Natural killer cell treated with Interleukin-12 subunit alpha and Interleukin-12 subunit beta and Interleukin-15 and Interleukin-18, amount 100 ng/mL, for 72 hours (primary cell): ENCODE measurements around the gene FBXL13. TPM values are rescaled to one million over a fixed set of nuclear protein-coding genes. Genes with fewer than 3 reads are reported as not detected.
"Not testable (repeated sequence)": the region's sequence is repeated elsewhere in the genome, so short reads cannot be mapped to it uniquely, and the experiment has no call there.

Experiments
- ATAC-seq, 2 donors: fragments of 150-1000 bp; cut with Tn5 transposase in 1 of 2; sonication (Bioruptor Pico), chemical (Tn5 transposase) in 1 of 2; 2 replicates each; pipeline ENCODE4 v1.10.0; 2021
- DNase-seq: peaks from one replicate; pipeline ENCODE4 v3.0.0; 2022; ENCODE audit warnings: low spot score
- H3K27ac Mint-ChIP-seq, 2 donors: 1 replicate in 1 of 2; 2 replicates in 1 of 2; pipeline ENCODE4 v1.8.0; 2022; ENCODE audit warnings: mixed read lengths in 2 of 2, mild to moderate bottlenecking in 1 of 2, moderate library complexity in 1 of 2
- H3K27me3 Mint-ChIP-seq, 2 donors: 1 replicate in 1 of 2; 2 replicates in 1 of 2; pipeline ENCODE4 v1.8.0; 2022; ENCODE audit warnings: mixed read lengths in 2 of 2
- H3K36me3 Mint-ChIP-seq: one replicate; pipeline ENCODE4 v1.8.0; 2022; ENCODE audit warnings: mixed read lengths
- H3K4me1 Mint-ChIP-seq, 2 donors: 1 replicate in 1 of 2; 2 replicates in 1 of 2; pipeline ENCODE4 v1.8.0; 2022; ENCODE audit warnings: low read depth in 2 of 2, mixed read lengths in 2 of 2, mild to moderate bottlenecking in 1 of 2
- H3K4me3 Mint-ChIP-seq: one replicate; pipeline ENCODE4 v1.8.0; 2022; ENCODE audit warnings: mixed read lengths
- H3K9me3 Mint-ChIP-seq: 2 replicates; pipeline ENCODE4 v1.8.0; 2022; ENCODE audit warnings: mixed read lengths
- total RNA-seq, 2 donors: library from RNA; stranded (reverse); gene quantifications; one replicate each; pipeline ENCODE4 v1.2.3, GENCODE V29; 2022

Gene FBXL13
- total RNA-seq, 2 donors from 2014 or later, result 0.43 to 0.86 TPM

DNA sequence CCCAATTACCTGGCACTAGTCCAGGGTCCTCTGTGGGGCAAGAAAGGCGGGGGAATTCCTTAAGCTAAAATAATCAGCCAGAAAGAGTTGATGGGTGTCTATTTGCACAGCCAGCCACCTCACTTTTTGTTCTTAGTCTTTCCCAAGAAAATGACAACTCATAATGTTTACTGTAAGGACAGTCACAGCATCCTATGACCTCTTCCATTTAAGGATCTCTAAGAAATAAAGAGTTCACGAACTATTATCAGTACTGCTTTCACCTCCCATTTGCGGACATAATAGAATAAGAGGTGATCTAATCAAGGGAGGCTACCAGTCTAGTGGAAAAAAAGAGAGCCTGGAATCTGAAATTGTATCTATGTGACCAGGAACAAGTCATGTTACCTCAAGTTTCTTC is 234.2 kb downstream of the FBXL13 start:
- no peak for DNase-seq
- no peaks in the 10 kb centered on the region for H3K9me3 Mint-ChIP-seq
- no peak overlapping the region for H3K4me3 Mint-ChIP-seq
- H3K4me1 Mint-ChIP-seq, result peaks cover 0 to 2% of the 10 kb centered on the region in 2 donors
- no peaks in the 10 kb centered on the region for H3K36me3 Mint-ChIP-seq
- no peak overlapping the region for H3K27ac Mint-ChIP-seq
- no peaks in the 10 kb centered on the region for H3K27me3 Mint-ChIP-seq
- ATAC-seq, result no peak

DNA sequence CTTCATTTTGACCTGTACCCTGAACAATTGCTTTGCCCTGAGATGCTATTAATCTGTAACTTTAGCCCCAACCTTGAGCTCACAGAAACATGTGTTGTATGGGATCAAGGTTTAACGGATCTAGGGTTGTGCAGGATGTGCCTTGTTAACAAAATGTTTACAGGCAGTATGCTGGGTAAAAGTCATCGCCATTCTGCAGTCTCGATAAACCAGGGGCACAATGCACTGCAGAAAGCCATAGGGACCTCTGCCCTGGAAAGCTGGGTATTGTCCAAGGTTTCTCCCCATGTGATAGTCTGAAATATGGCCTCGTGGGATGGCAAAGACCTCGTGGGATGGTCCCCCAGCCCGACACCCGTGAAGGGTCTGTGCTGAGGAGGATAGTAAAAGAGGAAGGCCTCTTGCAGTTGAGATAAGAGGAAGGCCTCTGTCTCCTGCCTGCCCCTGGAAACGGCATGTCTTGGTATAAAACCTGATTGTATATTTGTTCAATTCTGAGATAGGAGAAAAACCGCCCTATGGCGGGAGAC is 236.0 kb downstream of the FBXL13 start:
- H3K27me3 Mint-ChIP-seq, DNase-seq, H3K4me3 Mint-ChIP-seq, ATAC-seq, H3K4me1 Mint-ChIP-seq, H3K9me3 Mint-ChIP-seq, H3K27ac Mint-ChIP-seq, H3K36me3 Mint-ChIP-seq: not testable (repeated sequence)

DNA sequence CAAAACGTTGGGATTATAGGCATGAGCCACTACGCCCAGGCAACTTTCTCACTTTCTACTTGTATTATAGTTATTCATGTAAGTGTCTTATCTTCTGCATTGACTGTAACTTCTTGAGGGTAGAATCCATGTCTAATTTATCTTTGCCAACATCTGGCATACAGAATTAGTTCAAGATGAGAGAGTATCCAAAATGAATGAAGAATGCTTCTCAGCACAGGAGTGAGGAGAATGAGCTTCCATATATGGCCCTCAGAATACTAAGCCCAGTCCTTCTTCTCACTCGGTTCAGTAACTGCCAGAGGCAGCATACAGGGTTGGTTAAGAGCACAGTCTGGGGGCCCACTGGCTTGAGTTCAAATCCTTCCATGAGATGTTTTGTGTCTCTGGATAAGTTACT is 236.8 kb downstream of the FBXL13 start:
- peaks cover 0 to 5% of the 10 kb centered on the region in 2 donors for H3K4me1 Mint-ChIP-seq

DNA sequence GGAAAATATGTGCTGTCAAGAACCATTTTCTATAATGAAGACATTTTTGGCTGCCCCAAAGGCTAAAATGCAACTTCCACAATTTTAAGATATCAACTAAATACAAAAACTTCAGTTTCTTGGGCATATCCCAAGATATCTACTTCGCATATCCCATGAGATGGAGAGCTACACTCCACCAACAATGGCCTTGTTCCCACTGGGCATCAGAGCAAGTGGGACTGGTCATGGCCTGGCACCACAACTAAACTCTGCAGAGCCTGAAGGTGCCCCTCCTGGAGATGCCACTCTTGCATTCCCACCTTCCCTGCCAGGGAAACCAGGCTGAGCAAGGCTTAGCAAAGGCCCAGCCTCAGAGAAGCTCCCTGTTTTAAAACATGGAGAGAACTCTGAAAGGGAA is 237.6 kb downstream of the FBXL13 start:
- ATAC-seq, result no peak
- H3K9me3 Mint-ChIP-seq, result no peaks in the 10 kb centered on the region
- H3K4me1 Mint-ChIP-seq, result peaks cover 0 to 5% of the 10 kb centered on the region in 2 donors
- H3K27ac Mint-ChIP-seq, result no peak overlapping the region
- H3K4me3 Mint-ChIP-seq, result no peak overlapping the region
- H3K36me3 Mint-ChIP-seq, result no peaks in the 10 kb centered on the region
- no peak for DNase-seq
- H3K27me3 Mint-ChIP-seq, result no peaks in the 10 kb centered on the region

More for the DNA sequence above, 236.8 kb downstream of the FBXL13 start:
- ATAC-seq (no peak), DNase-seq (no peak)
- Mint-ChIP-seq H3K9me3 (no peaks in the 10 kb centered on the region), H3K36me3 (no peaks in the 10 kb centered on the region), H3K27ac (no peak overlapping the region), H3K27me3 (no peaks in the 10 kb centered on the region), H3K4me3 (no peak overlapping the region)

DNA sequence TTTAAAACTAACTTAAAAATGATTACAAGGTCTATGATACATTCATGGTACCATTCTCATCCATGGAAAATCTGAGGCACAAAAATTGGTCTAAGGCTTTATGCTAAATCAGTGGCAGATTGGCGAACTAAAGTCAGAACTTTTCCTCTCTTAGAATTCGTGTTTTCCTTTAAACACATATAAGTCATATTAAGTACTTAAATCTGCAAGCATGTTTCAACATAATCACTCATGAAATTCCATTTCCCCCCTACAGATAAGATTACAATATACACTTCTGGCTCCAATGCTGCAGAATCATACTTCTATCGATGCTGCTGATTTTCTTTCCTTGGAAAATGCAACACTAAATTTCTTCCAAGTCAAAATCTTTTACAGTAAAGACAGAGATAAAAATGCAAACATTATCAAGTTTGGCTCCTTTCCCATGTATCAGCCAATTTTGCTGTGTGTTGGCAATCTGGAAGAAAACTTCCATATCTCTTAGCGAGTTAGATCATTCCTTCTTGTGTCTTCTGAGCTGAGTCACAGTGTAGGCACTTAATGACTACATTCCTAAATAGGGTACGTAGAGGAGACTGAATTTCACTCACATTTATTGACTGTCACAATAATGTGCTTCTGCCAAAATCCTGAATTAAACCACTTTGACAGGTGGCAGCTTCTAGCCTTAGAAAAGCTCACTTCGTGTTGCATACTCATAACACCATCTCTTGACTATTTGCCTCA is 238.2 kb downstream of the FBXL13 start:
- Mint-ChIP-seq H3K9me3 (no peaks in the 10 kb centered on the region), H3K36me3 (no peaks in the 10 kb centered on the region), H3K4me3 (no peak overlapping the region), H3K27me3 (no peaks in the 10 kb centered on the region), H3K27ac (no peak overlapping the region), H3K4me1 (peaks cover 0 to 5% of the 10 kb centered on the region in 2 donors)
- ATAC-seq (no peak), DNase-seq (no peak)

DNA sequence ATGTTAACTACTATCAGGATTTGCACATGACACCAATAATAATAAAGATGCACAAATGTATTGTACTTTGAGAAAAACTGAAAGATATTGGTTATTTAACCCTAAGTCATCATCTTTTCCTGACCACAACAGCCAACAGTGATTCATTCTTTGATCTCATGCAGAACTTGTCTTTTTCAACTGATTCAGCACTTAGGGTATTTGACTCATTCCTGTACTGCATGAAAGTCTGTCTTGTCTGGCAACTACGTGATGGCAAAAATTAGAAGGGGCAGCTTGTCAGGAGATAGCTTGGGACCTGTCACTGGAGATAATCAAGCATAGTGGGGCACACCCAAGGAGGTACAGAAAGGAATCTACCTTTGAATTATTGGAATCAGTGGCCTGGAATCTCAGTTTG is 239.6 kb downstream of the FBXL13 start:
- peaks cover 8% of the 10 kb centered on the region for H3K36me3 Mint-ChIP-seq
- no peak for DNase-seq
- peak; percentile 69 to 92 for ATAC-seq
- H3K27me3 Mint-ChIP-seq, result no peaks in the 10 kb centered on the region
- no peaks in the 10 kb centered on the region for H3K9me3 Mint-ChIP-seq
- H3K27ac Mint-ChIP-seq, result no peak overlapping the region
- no peak overlapping the region for H3K4me3 Mint-ChIP-seq
- peaks cover 0 to 5% of the 10 kb centered on the region in 2 donors for H3K4me1 Mint-ChIP-seq

DNA sequence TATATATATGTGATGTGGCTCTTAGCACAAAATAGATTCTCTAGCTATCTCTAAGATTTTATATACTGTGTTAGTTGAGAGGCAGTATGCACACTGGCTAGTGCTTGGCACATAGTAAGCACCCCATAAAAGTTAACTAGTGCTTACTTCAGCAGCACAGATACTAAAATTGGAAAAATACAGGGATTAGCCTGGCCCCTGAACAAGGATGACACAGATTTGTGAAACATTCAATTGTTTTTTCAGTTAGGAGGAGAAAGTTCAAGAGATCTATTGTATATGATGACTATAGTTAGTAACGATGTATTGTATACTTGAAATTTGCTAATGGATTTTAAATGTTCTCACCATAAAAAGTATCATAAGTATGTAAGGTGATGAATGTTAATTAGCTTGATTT is 240.1 kb downstream of the FBXL13 start:
- no peaks in the 10 kb centered on the region for H3K27me3 Mint-ChIP-seq

DNA sequence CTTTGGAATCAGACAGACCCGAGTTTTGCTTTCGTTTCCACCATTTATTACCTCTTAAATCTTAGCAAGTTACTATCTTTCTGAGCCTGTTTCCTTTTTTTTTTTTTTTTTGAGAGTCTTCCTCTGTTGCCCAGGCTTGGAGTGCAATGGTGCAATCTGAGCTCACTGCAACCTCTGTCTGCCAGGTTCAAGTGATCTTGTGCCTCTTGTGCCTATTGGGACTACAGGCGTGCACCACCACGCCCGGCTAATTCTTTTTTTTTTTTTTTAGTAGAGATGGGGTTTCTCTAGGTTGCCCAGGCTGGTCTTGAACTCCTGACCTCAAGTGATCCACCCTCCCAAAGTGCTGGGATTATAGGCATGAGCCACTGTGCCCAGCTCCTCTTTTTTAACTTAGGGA is 241.3 kb downstream of the FBXL13 start:
- Mint-ChIP-seq H3K27me3 (no peaks in the 10 kb centered on the region), H3K4me1 (peaks cover 0 to 5% of the 10 kb centered on the region in 2 donors), H3K9me3 (no peaks in the 10 kb centered on the region), H3K4me3 (no peak overlapping the region), H3K36me3 (peaks cover 10% of the 10 kb centered on the region), H3K27ac (no peak overlapping the region)
- DNase-seq (no peak), ATAC-seq (no peak)

More for the DNA sequence above, 240.1 kb downstream of the FBXL13 start:
- Mint-ChIP-seq H3K27ac (no peak overlapping the region), H3K9me3 (no peaks in the 10 kb centered on the region), H3K36me3 (peaks cover 10% of the 10 kb centered on the region), H3K4me1 (peaks cover 0 to 5% of the 10 kb centered on the region in 2 donors), H3K4me3 (no peak overlapping the region)
- ATAC-seq, result no peak
- no peak for DNase-seq

DNA sequence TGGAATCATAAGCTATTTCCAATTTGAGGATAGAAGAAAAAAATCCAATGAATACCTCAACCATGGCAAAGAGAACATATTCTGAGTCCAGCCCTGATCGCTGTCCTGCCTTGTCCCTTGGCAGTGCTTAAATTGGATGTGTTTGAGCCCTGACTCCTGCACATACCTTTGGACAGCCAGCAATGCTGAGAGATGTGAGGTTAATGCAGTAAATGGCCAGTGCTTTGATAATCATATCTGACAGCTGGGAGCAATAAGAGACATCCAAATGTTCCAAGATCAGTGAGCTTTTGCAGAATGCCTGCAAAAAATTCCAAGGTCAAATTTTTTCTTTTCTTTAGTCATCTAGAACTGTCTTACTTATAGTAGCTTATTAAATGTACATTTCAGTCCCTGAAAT is 241.9 kb downstream of the FBXL13 start:
- H3K36me3 Mint-ChIP-seq, result peaks cover 10% of the 10 kb centered on the region
- DNase-seq, result no peak
- H3K9me3 Mint-ChIP-seq, result no peaks in the 10 kb centered on the region
- no peak overlapping the region for H3K4me3 Mint-ChIP-seq
- no peak overlapping the region for H3K27ac Mint-ChIP-seq
- no peak for ATAC-seq
- H3K27me3 Mint-ChIP-seq, result no peaks in the 10 kb centered on the region
- H3K4me1 Mint-ChIP-seq, result peaks cover 0 to 5% of the 10 kb centered on the region in 2 donors

DNA sequence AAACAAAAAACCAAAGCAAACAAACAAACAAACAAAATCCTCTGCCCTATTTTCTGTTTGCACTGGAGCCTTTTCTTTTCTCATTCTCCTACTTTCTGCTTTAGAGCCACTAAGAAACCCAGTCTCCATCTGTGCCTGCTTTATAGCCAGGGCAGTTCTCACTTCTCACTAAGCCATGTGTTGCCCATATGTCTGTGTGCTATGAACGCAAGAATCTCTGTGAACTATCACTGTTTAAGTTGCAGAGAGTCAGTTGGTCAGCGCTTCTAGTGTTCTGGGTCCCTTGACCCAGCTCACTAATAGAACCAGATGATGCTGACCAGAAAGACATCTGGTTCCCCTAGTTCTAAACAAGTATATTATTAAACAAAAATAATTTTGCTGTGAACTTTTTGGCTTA is 244.4 kb downstream of the FBXL13 start:
- DNase-seq (no peak), ATAC-seq (no peak)
- Mint-ChIP-seq H3K4me3 (no peak overlapping the region), H3K36me3 (peaks cover 10% of the 10 kb centered on the region), H3K27ac (no peak overlapping the region), H3K27me3 (no peaks in the 10 kb centered on the region), H3K4me1 (peaks cover 0 to 4% of the 10 kb centered on the region in 2 donors), H3K9me3 (no peaks in the 10 kb centered on the region)

DNA sequence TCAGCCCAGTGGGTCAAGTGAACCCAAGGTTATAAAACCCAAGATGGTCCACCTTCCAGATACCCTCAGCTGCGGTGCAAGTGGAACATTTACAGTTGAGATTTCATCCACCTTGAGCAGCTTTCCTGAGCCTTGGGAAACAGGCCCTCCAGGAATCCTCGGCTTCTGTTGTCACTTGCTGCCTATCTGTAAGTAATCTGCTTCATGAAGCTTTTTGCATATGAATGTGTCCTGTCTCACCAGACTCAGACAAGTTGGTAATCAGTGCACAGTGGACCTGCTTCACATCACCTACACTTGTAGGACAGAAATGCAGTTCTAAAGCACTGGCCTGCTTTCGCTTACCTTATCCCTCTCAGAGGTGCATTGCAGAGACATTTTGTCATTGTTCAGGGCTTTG is 245.5 kb downstream of the FBXL13 start:
- no peak overlapping the region for H3K27ac Mint-ChIP-seq

DNA sequence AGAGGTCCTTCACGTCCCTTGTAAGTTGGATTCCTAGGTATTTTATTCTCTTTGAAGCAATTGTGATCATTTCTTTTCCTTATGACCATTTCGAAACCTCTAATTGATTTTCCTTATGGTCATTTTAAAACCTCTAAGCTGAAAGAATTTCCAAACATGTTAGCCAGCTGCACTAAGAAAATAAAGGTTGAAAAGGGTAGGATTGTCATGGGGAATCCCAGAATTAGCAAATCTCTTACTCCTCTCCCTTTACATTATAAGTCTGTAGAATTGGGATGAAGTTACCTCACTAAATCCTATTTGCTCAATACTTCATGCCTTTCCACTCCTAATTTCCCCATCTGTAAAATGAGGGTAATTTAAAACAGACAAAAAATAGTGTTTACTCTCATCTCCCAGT is 246.3 kb downstream of the FBXL13 start:
- H3K27ac Mint-ChIP-seq, result no peak overlapping the region
- H3K27me3 Mint-ChIP-seq, result no peaks in the 10 kb centered on the region
- ATAC-seq (no peak), DNase-seq (no peak)
- H3K36me3 Mint-ChIP-seq, result peaks cover 10% of the 10 kb centered on the region
- H3K4me3 Mint-ChIP-seq, result no peak overlapping the region
- H3K9me3 Mint-ChIP-seq, result no peaks in the 10 kb centered on the region
- H3K4me1 Mint-ChIP-seq, result no peaks in the 10 kb centered on the region

More for the DNA sequence above, 245.5 kb downstream of the FBXL13 start:
- DNase-seq (no peak), ATAC-seq (no peak)
- H3K27me3 Mint-ChIP-seq, result no peaks in the 10 kb centered on the region
- H3K36me3 Mint-ChIP-seq, result peaks cover 10% of the 10 kb centered on the region
- H3K4me3 Mint-ChIP-seq, result no peak overlapping the region
- H3K4me1 Mint-ChIP-seq, result no peaks in the 10 kb centered on the region
- H3K9me3 Mint-ChIP-seq, result no peaks in the 10 kb centered on the region

DNA sequence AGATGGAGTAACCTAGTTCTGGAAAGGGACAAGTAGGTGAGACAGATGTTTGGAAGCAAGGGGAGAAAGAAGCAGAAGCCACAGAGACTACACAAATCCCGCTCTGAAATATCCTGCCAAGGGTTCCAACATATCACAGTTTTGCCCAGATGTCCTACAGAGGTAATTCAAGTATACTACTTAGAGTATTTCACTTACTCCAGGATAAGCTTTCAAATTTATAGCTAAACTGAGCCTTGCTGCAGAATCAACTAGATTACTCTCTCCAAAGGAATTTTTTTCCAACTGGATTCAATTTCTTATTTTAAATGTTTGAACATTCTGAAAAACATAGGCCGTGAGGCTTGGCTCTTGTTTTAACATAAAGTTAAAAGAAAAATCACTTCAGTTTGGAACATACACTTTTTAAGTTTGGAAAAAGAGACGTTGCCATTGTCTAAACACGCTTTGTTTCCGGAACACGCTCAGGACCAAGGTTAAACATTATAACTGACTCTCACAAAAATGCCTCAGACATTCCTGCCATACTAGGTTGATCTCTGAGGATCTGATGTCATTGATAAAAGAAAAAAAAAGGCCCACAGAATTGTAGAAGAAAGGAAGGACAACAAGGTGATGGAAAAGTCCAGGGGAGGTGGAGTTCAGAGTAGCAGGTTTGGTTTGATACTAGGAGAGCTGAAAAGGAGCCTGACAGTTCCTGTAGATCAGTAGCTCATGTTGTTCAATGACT is 251.0 kb downstream of the FBXL13 start:
- Mint-ChIP-seq H3K27ac (no peak overlapping the region), H3K36me3 (no peaks in the 10 kb centered on the region), H3K9me3 (no peaks in the 10 kb centered on the region), H3K4me1 (no peaks in the 10 kb centered on the region), H3K4me3 (no peak overlapping the region), H3K27me3 (no peaks in the 10 kb centered on the region)
- no peak for ATAC-seq
- DNase-seq, result no peak

DNA sequence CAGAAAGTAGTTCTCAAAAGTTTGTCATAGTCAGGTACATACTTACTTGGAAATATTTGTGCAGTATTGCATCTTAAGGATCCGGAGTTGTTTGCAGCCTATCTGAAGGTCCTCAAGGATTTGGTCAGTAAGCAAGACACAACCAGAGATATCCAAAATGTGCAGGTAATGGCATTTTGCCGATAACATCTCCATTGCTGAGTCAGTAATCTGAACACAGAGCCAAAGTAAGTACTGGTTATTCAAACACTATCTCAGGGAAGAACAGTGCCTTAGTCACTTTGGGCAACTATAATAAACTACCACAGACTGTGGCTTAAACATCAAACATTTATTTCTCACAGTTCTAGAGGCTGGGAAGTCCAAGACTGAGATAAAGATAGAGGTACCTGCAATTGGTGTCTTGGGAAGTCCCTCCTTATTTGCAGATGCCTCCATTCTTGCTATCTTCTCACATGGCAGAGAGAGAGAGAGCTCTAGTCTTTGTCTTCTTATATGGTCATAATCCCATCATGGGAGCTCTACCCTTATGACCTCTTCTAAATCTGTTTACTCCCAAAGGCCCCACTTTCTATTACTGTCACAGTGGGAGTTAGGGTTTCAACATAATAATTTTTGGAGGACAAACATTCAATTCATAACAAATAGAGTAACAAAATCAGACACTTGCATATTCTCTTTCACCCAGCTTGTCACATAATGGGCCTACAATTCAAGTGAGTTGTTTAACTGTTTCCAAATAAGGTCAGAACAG is 252.4 kb downstream of the FBXL13 start:
- Mint-ChIP-seq H3K4me3 (no peak overlapping the region), H3K9me3 (no peaks in the 10 kb centered on the region), H3K27ac (no peak overlapping the region), H3K4me1 (no peaks in the 10 kb centered on the region), H3K36me3 (no peaks in the 10 kb centered on the region), H3K27me3 (no peaks in the 10 kb centered on the region)
- DNase-seq, result no peak
- ATAC-seq, result no peak
